Fibroblast of skin of right biceps (primary cell): ENCODE results near the gene CCDC74A.
"Not testable (repeated sequence)": the region's sequence is repeated elsewhere in the genome, so short reads cannot be mapped to it uniquely, and the experiment has no call there.

Experiments used
- DNase-seq: peaks from one replicate; pipeline ENCODE4 v3.0.0-alpha.2; 2013

CCDC74A gene

DNA sequence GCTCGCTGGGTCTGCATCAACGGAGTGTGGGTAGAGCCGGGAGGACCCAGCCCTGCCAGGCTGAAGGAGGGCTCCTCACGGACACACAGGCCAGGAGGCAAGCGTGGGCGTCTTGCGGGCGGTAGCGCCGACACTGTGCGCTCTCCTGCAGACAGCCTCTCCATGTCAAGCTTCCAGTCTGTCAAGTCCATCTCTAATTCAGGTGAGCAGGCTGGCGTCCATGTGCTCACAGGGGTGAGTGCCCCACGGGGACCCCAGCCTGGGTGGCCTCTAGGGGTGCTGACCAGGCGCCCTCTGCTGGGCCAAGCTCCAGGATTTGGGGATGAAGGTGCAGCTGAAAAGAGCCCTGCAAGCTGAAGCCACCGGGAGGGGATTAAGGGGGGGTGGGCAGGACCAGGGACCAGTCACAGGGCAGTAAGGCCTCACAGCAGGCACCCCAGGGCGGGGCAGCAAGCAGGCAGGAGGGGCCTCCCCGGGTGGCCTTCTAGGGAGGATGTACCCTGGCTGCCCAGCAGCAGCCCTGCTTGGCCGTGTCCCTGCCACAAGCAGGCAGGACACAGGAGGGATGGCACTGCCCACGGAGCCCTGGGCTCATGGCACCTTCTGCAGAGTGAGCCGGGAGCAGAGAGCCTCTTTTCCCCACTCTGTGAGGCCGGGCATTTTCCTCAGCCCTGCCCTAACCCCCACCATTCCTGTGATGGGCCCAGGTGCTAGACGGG lies 3.1 kb downstream of the CCDC74A start:
- not testable (repeated sequence) for DNase-seq

DNA sequence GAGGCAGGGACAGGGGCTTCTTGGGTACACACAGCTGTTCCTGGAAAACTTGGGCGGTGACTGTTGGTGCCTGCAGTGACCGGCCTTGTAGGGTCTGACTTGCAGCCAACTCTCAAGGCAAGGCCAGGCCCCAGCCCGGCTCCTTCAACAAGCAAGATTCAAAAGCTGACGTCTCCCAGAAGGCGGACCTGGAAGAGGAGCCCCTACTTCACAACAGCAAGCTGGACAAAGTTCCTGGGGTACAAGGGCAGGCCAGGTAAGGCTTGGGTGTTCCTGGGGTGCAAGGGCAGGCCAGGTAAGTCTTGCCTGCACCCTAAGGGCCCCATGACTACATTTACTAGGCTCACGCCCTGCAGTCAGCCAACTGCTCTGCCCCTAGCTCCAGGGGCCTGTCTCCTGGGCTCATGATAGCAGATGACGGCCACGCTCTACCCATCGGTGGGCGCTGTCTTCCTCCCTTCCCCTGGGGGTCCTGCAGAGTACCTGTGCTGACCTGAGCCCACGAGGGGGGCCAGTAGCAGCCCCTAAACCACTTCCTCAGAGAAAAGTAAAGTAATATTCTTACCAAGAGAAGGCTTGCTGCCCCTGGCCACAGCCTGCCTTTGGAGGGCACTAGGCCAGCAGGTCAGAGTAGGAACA lies 4.0 kb downstream of the CCDC74A start:
- not testable (repeated sequence) for DNase-seq

DNA sequence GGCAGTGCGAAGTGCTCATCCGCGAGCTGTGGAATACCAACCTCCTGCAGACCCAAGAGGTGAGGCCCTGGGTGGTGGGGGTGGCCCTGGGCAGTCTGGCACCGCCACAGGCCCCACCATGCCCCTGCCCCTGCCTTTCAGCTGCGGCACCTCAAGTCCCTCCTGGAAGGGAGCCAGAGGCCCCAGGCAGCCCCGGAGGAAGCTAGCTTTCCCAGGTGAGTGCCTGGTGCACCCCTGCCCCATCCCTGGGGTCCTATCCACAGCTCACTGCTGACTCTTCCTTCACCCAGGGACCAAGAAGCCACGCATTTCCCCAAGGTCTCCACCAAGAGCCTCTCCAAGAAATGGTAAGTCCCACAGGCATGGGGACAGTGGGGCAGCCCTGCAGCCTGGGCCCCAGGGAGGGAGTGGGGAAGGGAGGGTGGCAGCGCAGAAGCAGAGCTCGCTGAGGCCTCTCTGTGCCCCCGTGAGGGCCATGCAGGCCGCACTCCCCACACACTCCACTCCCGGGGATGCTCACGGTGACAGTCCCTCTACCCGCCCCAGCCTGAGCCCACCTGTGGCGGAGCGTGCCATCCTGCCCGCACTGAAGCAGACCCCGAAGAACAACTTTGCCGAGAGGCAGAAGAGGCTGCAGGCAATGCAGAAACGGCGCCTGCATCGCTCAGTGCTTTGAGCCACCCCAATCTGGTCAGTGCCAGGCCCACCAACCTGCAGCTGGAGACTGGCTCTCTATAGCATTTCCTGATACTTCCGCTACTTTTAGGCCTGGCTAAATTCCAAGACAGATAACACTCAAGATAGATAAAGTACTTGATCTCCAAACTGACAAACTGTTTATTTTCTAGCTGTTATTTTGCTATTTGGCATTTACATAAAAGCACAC lies 5.3 kb downstream of the CCDC74A start:
- DNase-seq, result not testable (repeated sequence)

DNA sequence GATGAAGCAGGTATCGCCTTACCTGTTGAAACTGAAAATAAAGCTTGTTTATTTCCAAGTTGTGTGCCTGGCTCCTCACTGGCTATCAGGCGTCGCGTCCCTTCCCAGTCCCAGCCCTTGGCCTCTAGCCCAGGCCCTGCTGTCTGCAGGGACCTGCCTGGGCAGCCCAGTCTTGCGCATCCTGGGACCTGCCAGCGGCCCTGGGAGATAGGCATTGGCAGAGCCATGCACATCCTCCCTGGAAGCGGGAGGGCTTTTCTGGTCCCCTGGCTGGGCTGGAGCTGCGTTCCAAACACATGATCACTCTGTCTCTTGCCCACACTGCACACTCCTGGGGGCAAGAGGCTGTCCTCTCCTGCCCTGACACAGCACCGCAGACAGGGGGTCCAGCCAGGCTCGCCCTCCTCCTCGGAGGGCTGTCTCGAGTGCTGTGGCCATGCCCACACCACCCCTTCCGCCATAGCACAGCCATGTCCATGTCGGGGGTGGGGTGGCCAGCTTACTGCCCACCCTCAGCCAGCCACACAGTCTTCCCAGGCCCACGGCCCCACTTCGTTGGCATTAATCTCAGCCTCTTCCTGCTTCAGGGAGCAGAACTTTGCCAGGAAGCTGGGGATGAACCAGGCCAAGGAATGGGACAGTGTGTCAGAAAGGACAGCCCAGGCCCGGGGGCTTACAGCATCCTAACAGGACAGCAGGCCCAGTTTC lies 6.1 kb downstream of the CCDC74A start:
- not testable (repeated sequence) for DNase-seq

DNA sequence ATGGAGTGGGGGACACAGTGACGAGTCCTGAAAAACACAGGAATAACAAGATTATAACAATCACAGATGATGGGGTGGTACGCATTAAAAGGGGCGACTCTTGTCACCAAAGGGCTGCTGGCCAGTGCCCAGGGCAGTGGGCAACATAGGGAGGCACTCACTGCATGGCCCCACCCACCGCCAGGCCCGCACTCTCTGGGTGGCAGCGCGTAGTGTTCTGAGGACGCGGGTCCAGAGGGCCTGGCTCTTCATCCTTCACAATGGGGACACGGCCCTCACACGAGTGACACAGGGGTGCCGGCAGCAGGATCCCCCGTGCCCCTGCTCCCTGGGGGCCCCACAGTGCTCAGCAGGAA lies 6.6 kb downstream of the CCDC74A start:
- DNase-seq, result not testable (repeated sequence)

DNA sequence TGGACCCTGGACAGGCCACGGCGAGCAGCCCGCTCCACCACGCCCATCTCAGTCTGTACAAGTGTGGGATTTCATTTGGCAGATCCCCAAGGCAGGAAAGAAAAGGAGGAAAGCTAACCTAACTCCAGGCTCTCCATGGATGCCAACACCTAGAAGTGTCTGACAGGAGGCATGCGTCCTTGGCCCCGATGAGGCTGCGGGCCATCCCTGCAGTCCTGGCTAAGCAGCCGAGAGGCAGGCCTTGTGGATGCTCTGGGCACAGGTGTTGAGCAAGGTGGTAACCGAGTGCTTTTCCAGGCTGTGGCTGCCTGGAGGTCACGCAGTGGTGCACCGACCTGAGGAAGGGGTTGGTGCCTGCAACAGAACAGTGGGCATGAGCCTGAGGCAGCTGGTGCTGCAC lies 7.3 kb downstream of the CCDC74A start:
- DNase-seq, result not testable (repeated sequence)

DNA sequence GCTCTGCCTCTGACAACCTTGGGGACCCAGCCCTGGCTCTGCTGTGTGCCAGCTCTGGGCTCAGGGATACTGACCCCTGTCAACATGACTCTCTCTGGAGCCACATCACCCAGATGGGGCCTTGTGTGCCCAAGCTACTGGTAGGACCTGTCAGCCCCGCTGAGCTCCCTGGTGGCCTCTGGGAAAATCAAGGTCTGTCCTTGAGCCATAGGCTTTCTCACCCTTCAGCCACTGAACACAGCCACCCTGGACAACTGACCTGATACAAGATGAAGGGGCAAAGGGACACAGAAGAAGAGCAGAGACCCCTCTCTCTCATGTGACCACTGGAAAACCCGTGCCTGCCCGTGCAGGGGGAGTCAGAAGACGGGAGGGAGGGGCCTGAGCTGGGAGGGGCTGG lies 7.8 kb downstream of the CCDC74A start:
- no peak for DNase-seq

DNA sequence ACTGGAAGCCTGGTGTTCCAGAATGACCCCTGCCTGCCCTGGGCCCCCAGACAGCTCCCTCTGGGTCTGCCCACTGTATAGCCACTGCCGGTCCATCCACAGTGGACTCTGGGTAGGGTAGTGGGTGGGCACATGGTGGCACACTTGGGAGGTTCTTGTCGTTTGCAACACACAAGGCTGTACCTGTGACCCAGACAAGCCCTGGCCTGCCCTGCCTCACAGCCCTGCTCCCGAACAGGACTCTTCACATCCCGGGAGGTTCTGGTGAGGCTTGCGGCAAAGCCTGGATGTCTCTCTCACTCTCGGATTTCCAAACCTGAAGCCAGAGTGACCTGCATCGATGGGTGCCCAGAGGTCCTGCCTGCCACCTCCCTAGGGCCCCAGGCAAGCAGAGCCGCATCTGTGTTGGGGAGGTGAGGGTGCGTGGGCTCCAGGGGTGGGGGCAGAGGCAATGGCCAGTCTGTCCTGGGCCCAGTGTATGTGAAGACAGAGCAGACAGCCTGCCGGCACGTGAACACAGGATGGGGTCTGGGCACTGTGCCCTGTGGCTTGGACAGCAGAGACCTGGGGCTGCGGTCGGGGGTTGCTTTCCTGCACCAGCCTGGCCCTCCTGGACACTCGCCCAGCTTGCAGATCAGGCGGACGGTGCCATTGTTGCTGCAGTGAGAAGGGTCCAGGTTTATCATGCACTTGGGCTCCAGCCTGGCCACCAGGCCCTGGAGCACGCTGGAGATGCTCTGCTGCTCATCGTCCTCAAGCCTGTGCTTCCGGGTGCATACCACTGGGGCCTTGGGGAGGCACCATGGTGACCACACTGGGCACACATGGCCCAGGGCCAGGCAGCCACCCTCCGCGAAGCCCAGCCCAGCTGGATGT lies 8.5 kb downstream of the CCDC74A start:
- DNase-seq, result not testable (repeated sequence)

DNA sequence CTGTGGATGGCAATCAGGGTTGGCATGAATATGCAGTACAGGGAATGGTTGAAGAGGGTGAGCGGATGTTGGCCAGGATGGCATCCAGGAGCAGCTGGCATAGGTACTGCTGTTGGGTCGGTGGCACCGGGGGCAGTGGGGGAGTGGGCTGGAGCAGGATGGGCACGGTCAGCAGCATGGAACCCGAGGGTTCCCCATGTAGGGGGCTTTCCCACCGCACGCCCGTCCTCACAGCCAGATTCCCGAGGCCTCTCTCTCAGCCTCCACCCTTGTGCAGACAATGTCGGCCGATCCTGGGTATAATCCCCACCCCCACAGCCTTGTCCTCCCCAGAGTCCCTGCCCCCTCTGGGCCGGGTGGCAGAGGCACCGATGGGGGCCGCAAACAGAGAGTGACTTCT lies 9.2 kb downstream of the CCDC74A start:
- DNase-seq, result not testable (repeated sequence)

DNA sequence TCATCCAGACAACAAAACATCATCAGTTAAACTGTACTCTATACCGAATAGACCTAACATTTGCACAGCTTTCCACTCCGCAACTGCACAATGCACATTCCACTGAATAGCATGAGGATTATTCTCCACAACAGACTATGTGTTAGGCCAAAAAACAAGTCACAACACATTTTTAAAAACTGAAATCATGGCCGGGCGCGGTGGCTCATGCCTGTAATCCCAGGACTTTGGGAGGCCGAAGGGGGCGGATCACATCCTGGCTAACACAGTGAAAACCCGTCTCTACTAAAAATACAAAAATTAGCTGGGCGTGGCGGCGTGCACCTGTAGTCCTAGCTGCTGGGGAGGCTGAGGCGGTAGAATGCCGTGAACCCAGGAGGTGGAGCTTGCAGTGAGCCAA lies 11.2 kb downstream of the CCDC74A start:
- DNase-seq, result not testable (repeated sequence)

DNA sequence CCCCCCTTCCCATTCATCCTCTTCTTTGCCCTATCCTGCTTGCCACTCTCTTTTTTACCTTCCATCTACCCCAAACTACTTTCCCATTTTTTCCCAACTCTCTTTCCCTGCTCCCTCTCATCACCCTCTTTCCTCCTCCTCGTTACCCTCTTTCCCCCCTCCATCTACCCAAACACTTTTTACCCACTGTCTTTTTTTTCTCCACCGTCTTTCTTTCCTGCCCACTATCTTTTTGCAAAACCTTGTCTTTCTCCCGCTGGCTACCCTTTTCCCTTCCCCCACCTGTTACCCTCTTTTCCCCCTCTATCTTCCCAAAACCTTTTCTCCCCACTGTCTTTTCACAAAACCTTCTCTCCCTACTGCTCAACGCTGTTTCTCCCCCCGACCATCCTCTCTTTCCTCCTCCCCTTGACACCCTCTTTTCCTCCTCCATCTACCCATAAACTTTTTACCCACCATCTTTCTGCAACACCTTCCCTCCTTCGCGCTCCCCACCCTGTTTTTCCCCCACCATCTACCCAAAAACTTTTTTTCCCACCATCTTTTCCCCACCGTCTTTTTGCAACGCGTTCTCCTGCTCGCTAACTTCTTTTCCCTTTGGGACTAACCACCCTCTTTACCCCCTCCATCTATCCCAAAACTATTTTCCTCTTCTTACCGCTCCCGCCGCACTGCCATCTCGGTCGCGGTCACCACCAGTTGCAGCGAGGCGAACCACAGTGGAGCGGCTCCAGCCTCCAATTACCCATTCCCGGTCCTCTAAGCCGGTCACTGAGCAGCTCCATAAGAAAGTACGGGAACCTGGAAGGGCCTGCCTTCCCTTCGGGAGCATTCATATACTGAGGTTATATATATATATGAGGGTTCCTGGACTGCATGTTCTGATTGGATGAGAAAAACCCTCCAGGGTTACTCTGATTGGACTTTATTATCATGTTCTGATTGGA lies 15.0 kb downstream of the CCDC74A start:
- no peak for DNase-seq

DNA sequence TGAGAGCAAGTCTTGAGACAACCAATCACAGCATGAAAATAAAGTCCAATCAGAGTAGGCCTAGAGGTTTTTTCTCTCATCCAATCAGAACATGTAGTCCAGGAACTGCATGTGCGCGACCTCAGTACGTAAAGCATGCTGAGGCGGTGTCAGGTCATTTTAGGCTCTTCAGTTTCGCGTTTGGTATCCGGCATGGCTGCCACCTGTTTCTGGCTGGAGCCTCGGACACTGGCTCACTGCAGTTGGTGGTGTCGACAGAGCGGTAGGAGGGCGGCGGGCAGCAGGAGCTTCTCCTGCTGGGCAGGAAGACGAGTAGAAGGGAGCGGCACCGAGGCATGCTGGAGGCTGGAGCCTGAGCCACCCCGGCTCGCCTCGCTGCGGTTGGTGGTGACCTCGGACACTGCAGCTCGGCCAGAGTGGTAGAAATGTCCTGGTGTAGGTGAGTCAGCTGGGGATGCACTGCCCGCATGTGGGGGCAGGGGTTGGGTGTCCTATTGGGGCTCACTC lies 15.8 kb downstream of the CCDC74A start:
- DNase-seq, result no peak

DNA sequence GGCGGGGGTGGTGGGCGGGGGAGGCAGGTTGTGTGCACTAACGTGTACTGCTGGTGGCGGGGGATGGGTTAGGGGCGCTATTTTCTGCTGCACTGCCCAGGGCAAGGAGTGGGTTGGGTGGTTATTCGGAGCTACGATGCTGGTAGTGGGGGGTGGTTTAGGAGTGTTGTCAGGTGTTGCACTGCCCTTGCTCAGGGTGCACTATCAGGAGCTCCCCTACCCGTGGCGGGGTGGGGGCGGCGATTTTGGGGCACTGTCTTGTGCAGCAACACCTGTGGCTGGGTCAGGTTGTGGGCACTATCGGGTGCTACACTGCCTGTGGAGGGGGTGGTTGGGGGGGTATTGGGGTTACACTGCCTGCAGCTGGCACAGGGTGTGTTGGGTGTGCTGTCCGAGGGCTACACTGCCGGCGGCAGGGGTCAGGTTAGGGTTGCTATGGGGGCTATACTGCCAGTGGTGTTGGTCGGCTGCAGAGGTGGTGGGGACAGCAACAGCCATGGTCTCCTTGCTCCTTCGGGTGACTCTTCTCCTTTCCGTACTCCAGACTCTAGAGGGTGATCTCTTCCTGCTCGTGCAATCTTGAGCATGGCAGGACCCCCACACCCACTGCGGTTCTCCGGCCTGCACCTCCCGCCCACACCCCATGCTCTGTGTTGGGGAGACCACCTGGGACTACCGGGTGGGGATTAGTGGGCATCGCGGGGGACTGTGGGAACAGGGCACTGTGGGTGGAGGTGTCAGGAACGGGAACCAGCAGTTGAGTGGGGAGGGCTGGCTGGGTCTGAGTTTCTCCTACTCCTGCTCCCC lies 16.5 kb downstream of the CCDC74A start:
- DNase-seq, result not testable (repeated sequence)

DNA sequence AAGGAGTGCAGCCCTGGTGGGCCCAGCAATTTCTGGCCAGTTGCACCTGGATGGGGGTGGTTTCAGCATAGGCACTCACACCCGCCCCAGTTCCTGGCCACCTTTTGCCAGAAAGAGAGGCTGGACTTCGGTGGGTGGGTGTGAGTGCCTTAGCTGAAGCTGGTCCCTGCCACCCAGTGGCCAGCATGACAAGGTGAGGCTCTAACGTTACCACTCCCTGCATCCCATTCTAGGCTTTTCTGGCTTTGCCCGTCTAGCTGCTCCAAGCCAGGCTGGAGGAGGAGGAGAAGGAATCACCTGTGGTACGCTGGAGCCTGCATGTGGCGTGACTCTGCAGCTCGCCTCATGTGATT lies 17.1 kb downstream of the CCDC74A start:
- DNase-seq, result not testable (repeated sequence)

DNA sequence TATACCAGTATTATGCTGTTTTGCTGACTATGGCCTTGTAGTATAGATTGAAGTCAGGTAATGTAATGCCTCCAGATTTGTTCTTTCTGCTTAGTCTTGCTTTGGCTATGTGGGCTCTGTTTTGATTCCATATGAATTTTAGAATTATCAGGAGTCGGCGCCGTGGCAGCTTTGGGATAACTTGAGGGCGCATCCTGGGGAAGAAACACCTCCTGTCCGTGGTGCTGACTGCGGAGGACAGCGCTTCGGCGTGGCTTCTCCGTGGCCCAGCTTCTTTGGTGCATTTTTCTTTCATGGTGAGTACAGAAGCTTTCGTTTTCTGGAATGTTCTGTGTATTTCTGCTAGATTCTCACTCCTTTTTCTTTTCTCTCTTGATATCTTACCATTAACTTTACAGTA lies 25.2 kb downstream of the CCDC74A start:
- DNase-seq, result no peak

DNA sequence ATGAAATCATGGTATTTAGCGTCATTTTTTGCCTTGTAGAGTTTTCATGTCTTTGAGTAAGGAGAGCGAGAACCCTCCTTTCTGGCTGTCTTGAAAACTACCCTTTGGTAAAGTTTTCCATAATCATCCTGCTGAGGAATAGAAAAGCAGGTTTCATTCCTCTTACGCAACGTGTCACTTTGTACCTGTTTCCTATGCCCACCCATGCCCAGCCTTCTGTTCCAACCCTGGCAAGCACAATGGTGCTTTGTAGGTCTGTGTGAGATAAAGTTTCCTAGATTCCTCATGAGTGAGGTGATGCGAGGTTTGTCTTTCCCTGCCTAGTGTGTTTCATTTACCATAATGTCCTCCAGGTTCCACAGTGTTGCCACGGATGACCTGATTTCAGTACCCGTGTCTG lies 29.3 kb downstream of the CCDC74A start:
- DNase-seq, result no peak

DNA sequence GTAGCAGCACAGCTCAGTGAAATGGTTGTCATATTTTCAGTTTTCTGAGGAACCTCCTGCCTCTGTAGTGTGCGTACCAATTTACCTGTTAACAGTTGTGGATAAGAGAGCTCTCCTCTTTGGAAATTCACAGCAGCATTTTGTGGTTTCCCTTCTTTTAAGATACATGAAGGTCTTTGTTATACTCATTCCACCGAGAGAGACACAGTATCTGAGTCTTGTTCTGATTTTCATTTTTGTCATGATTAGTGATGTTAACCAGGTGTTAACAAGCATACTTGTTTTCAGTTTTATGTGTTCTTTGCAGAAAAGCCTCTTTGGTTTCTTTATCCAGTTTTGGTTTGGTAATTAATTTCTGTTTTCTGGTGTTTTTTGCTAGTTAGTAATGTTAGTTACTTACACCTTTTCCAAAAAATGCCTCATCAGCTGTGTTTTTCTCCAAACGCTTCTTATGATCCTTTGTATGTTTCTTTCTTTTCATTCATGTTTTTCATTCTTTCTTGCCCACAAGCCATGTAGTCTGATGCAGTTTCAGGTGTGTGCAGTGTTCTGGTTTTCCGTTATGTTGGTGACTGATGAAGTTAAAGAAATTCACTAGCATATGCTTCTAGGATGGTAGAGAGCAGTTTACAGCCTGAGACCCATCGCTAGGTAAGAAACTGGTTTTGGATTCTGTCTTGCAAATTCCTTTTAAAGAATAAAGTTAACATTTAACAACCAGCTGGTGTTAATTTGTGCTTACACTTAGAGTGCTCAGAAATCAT lies 30.1 kb downstream of the CCDC74A start:
- no peak for DNase-seq

DNA sequence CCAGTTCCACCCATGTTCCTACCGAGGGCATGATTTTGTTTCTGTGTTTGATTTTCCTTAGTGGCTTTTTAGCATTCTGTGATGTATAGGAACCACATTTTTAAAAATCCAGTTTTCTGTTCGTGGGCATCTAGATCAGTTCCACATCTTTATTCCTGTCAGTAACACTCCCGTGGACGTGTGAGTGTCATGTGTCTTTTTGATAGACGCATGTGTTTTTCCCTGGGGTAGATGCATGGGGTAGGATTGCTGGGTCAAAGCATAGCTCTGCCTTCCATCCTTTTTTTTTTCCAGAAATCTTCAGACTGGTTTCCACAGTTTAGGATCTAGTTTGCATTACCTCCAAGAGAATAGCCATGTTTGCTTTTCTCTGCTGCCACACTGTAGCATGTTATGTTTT lies 38.7 kb downstream of the CCDC74A start:
- no peak for DNase-seq

DNA sequence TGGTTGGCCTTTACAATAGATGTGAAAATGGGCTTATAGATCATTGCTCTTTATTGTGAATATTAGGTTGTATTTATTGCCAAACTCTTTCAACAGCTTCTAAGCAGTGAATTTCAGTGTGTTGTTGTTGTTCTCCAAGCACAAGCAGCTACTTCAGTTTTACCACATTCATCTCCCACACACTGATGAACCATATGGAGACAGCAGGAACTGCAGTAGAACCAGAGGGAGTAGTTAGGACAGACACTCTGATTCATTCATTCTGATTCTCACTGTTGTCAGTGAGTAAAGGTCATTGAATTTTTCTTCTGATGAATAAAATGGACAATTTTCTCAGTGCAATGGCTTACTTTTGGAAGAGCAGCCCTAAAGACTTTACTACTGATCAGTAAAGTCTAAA lies 40.2 kb downstream of the CCDC74A start:
- no peak for DNase-seq
